ENCODE measurements around the gene DHRS7. TPM values are rescaled to one million over a fixed set of nuclear protein-coding genes. Genes with fewer than 3 reads are reported as not detected.

Gene DHRS7
- total and polyA plus RNA-seq, 4 donors = 67.7 to 75.3 (median 68.3) TPM

- WGBS, 2 donors = 83 to 85% methylated on average over 1 of the region's 1 CpG
- Histone ChIP-seq H3K27ac (ENCODE audit: low read depth in 1 of 2, low read length in 2 of 2) (no peak overlapping the region), H3K9me3 (ENCODE audit: control insufficient read depth, low read length) (no peaks in the 10 kb centered on the region), H3K4me1 (ENCODE audit: control insufficient read depth in 1 of 2, insufficient read depth in 2 of 2, low read length in 2 of 2) (no peaks in the 10 kb centered on the region), H3K4me3 (ENCODE audit: low read length in 2 of 2) (no peak overlapping the region), H3K27me3 (ENCODE audit: control insufficient read depth in 1 of 2, insufficient read depth in 2 of 2, low read length in 1 of 2) (no peaks in the 10 kb centered on the region), H3K36me3 (ENCODE audit: control insufficient read depth in 1 of 2, insufficient read depth in 2 of 2, low read length in 1 of 2) (no peaks in the 10 kb centered on the region)
- intact Hi-C loops (cut with DNase I) = no loop called here
- ATAC-seq (ENCODE audit: low FRiP score) (no peak), DNase-seq (no peak)
These were observed 23.5 kb upstream of the DHRS7 start for GRCh38 chr14:60188696-60189095.

- WGBS, 2 donors = 57 to 59% methylated on average over 3 of the region's 3 CpGs
- H3K27me3 ChIP-seq (ENCODE audit: control insufficient read depth in 1 of 2, insufficient read depth in 2 of 2, low read length in 1 of 2) = no peaks in the 10 kb centered on the region
- H3K4me3 ChIP-seq (ENCODE audit: low read length in 2 of 2) = no peak overlapping the region
- no peaks in the 10 kb centered on the region for H3K4me1 ChIP-seq (ENCODE audit: control insufficient read depth in 1 of 2, insufficient read depth in 2 of 2, low read length in 2 of 2)
- intact Hi-C loops (cut with DNase I) = no loop called here
- DNase-seq (no peak), ATAC-seq (ENCODE audit: low FRiP score) (no peak)
- no peaks in the 10 kb centered on the region for H3K9me3 ChIP-seq (ENCODE audit: control insufficient read depth, low read length)
- H3K36me3 ChIP-seq (ENCODE audit: control insufficient read depth in 1 of 2, insufficient read depth in 2 of 2, low read length in 1 of 2) = no peaks in the 10 kb centered on the region
- no peak overlapping the region for H3K27ac ChIP-seq (ENCODE audit: low read depth in 1 of 2, low read length in 2 of 2)
These were observed 22.9 kb upstream of the DHRS7 start for GRCh38 chr14:60188115-60188514.

GRCh38 chr14:60184905-60185555 lies 19.8 kb upstream of the DHRS7 start:
- no peaks in the 10 kb centered on the region for H3K27me3 ChIP-seq (ENCODE audit: control insufficient read depth in 1 of 2, insufficient read depth in 2 of 2, low read length in 1 of 2)
- H3K36me3 ChIP-seq (ENCODE audit: control insufficient read depth in 1 of 2, insufficient read depth in 2 of 2, low read length in 1 of 2) = no peaks in the 10 kb centered on the region
- ATAC-seq (ENCODE audit: low FRiP score) (no peak), DNase-seq (no peak)
- H3K9me3 ChIP-seq (ENCODE audit: control insufficient read depth, low read length) = no peaks in the 10 kb centered on the region
- H3K4me3 ChIP-seq (ENCODE audit: low read length in 2 of 2) = no peak overlapping the region
- H3K27ac ChIP-seq (ENCODE audit: low read depth in 1 of 2, low read length in 2 of 2) = no peak overlapping the region
- intact Hi-C loops (cut with DNase I) = loop anchor here (2.0 kb wide), 2 partner anchors 120 to 220 kb away; no protein-coding TSS in a partner anchor
- WGBS, 2 donors = 58 to 62% methylated on average over 5 of the region's 5 CpGs
- no peaks in the 10 kb centered on the region for H3K4me1 ChIP-seq (ENCODE audit: control insufficient read depth in 1 of 2, insufficient read depth in 2 of 2, low read length in 2 of 2)

- Histone ChIP-seq H3K9me3 (ENCODE audit: control insufficient read depth, low read length) (no peaks in the 10 kb centered on the region), H3K4me3 (ENCODE audit: low read length in 2 of 2) (peak overlapping the region; percentile 67 to 79), H3K4me1 (ENCODE audit: control insufficient read depth in 1 of 2, insufficient read depth in 2 of 2, low read length in 2 of 2) (no peaks in the 10 kb centered on the region), H3K36me3 (ENCODE audit: control insufficient read depth in 1 of 2, insufficient read depth in 2 of 2, low read length in 1 of 2) (no peaks in the 10 kb centered on the region), H3K27ac (ENCODE audit: low read depth in 1 of 2, low read length in 2 of 2) (no peak overlapping the region), H3K27me3 (ENCODE audit: control insufficient read depth in 1 of 2, insufficient read depth in 2 of 2, low read length in 1 of 2) (no peaks in the 10 kb centered on the region)
- ATAC-seq (ENCODE audit: low FRiP score) (peak; percentile 76), DNase-seq (no peak)
- intact Hi-C loops (cut with DNase I) = loop anchor here (2.0 kb wide), 2 partner anchors 120 to 220 kb away; no protein-coding TSS in a partner anchor
- 0% methylated on average over 5 of the region's 5 CpGs for WGBS, 2 donors
These were observed 19.1 kb upstream of the DHRS7 start for GRCh38 chr14:60184146-60184904.

- WGBS, 2 donors = 11 to 13% methylated on average over 1 of the region's 1 CpG
- Histone ChIP-seq H3K36me3 (ENCODE audit: control insufficient read depth in 1 of 2, insufficient read depth in 2 of 2, low read length in 1 of 2) (no peaks in the 10 kb centered on the region), H3K9me3 (ENCODE audit: control insufficient read depth, low read length) (no peaks in the 10 kb centered on the region), H3K27ac (ENCODE audit: low read depth in 1 of 2, low read length in 2 of 2) (no peak overlapping the region), H3K27me3 (ENCODE audit: control insufficient read depth in 1 of 2, insufficient read depth in 2 of 2, low read length in 1 of 2) (no peaks in the 10 kb centered on the region), H3K4me1 (ENCODE audit: control insufficient read depth in 1 of 2, insufficient read depth in 2 of 2, low read length in 2 of 2) (no peaks in the 10 kb centered on the region), H3K4me3 (ENCODE audit: low read length in 2 of 2) (peak overlapping the region; percentile 67 to 79)
- intact Hi-C loops (cut with DNase I) = loop anchor here (1.0 to 2.0 kb wide), 3 partner anchors 119 to 219 kb away; no protein-coding TSS in a partner anchor
- peak; percentile 44 for ATAC-seq (ENCODE audit: low FRiP score)
- no peak for DNase-seq
These were observed 18.5 kb upstream of the DHRS7 start for GRCh38 chr14:60183741-60184140.

GRCh38 chr14:60183138-60183537 lies 17.9 kb upstream of the DHRS7 start:
- Histone ChIP-seq H3K4me1 (ENCODE audit: control insufficient read depth in 1 of 2, insufficient read depth in 2 of 2, low read length in 2 of 2) (no peaks in the 10 kb centered on the region), H3K9me3 (ENCODE audit: control insufficient read depth, low read length) (no peaks in the 10 kb centered on the region), H3K36me3 (ENCODE audit: control insufficient read depth in 1 of 2, insufficient read depth in 2 of 2, low read length in 1 of 2) (no peaks in the 10 kb centered on the region), H3K27me3 (ENCODE audit: control insufficient read depth in 1 of 2, insufficient read depth in 2 of 2, low read length in 1 of 2) (no peaks in the 10 kb centered on the region), H3K27ac (ENCODE audit: low read depth in 1 of 2, low read length in 2 of 2) (no peak overlapping the region), H3K4me3 (ENCODE audit: low read length in 2 of 2) (no peak overlapping the region)
- WGBS, 2 donors = 94 to 95% methylated on average over 3 of the region's 3 CpGs
- DNase-seq (no peak), ATAC-seq (ENCODE audit: low FRiP score) (no peak)
- intact Hi-C loops (cut with DNase I) = loop anchor here in 1 of 2 donors (1.0 kb wide), 1 partner anchor 218 kb away; no protein-coding TSS in a partner anchor

- 42 to 57% methylated on average over 3 of the region's 3 CpGs for WGBS, 2 donors
These were observed 14.3 kb upstream of the DHRS7 start for GRCh38 chr14:60179431-60179869.

GRCh38 chr14:60178820-60179219 lies 13.6 kb upstream of the DHRS7 start:
- DNase-seq (no peak), ATAC-seq (ENCODE audit: low FRiP score) (no peak)
- Histone ChIP-seq H3K4me1 (ENCODE audit: control insufficient read depth in 1 of 2, insufficient read depth in 2 of 2, low read length in 2 of 2) (no peaks in the 10 kb centered on the region), H3K36me3 (ENCODE audit: control insufficient read depth in 1 of 2, insufficient read depth in 2 of 2, low read length in 1 of 2) (no peaks in the 10 kb centered on the region), H3K4me3 (ENCODE audit: low read length in 2 of 2) (no peak overlapping the region), H3K9me3 (ENCODE audit: control insufficient read depth, low read length) (no peaks in the 10 kb centered on the region), H3K27ac (ENCODE audit: low read depth in 1 of 2, low read length in 2 of 2) (no peak overlapping the region), H3K27me3 (ENCODE audit: control insufficient read depth in 1 of 2, insufficient read depth in 2 of 2, low read length in 1 of 2) (no peaks in the 10 kb centered on the region)
- intact Hi-C loops (cut with DNase I) = loop anchor here in 1 of 2 donors (10.0 kb wide), 1 partner anchor 414 kb away; no protein-coding TSS in a partner anchor
- 96 to 97% methylated on average over 1 of the region's 1 CpG for WGBS, 2 donors

More at GRCh38 chr14:60179431-60179869, 14.3 kb upstream of the DHRS7 start:
- Histone ChIP-seq H3K27me3 (ENCODE audit: control insufficient read depth in 1 of 2, insufficient read depth in 2 of 2, low read length in 1 of 2) (no peaks in the 10 kb centered on the region), H3K9me3 (ENCODE audit: control insufficient read depth, low read length) (no peaks in the 10 kb centered on the region), H3K36me3 (ENCODE audit: control insufficient read depth in 1 of 2, insufficient read depth in 2 of 2, low read length in 1 of 2) (no peaks in the 10 kb centered on the region), H3K4me3 (ENCODE audit: low read length in 2 of 2) (no peak overlapping the region), H3K27ac (ENCODE audit: low read depth in 1 of 2, low read length in 2 of 2) (no peak overlapping the region), H3K4me1 (ENCODE audit: control insufficient read depth in 1 of 2, insufficient read depth in 2 of 2, low read length in 2 of 2) (no peaks in the 10 kb centered on the region)
- ATAC-seq (ENCODE audit: low FRiP score) (no peak), DNase-seq (no peak)
- intact Hi-C loops (cut with DNase I) = loop anchor here in 1 of 2 donors (10.0 kb wide), 1 partner anchor 415 kb away; no protein-coding TSS in a partner anchor
